HCT116 (cell line): Measurements from ENCODE around the gene NEDD4L. TPM values are rescaled to one million over a fixed set of nuclear protein-coding genes. Genes with fewer than 3 reads are reported as not detected.

Experiments used
- ATAC-seq: fragments of 200-7000 bp; cut with Tn5 transposase; 2 replicates; pipeline ENCODE4 v1.9.1; 2020; ENCODE audit warnings: mild to moderate bottlenecking, moderate library complexity
- BruUV-seq: library from RNA; stranded (reverse); fragments of 400-500 nt; replicated peaks from 2 replicates; lab custom pipeline; 2021; lab: Mats Ljungman, UMichigan
- CTCF ChIA-PET: fragments of 300-600 bp; sonication (Branson Sonifier 250); formaldehyde crosslinking; loops from one replicate; lab custom pipeline; 2021; ENCODE audit warnings: antibody characterized with exemption; lab: Charles Lee
- POLR2A ChIA-PET: fragments of 300-600, 350-600 bp; sonication (Branson Sonifier 250); formaldehyde crosslinking; loops from one replicate; lab custom pipeline; 2021; ENCODE audit warnings: antibody characterized with exemption; lab: Charles Lee
- RAD21 ChIA-PET, 2 experiments: fragments of 300-600 bp; sonication (Branson Sonifier 250); formaldehyde crosslinking; loops; one replicate each; lab custom pipeline; 2023; ENCODE audit warnings: low total read pairs in 2 of 2; ENCODE audit not compliant: uncharacterized antibody in 2 of 2, unreplicated experiment in 2 of 2, low non-redundant PET in 1 of 2; lab: Charles Lee
- DNase-seq: peaks from one replicate; pipeline ENCODE4 v3.0.0-alpha.2; 2010; ENCODE audit warnings: low read depth, low spot score
- H2AFZ ChIP-seq: fragments of 200-600 bp; shearing (Covaris generic), sonication (generic); 2 replicates; pipeline ENCODE4 v1.6.1; 2017; ENCODE audit warnings: low read depth, mixed run types, mixed read lengths, antibody characterized with exemption, low read length; ENCODE audit not compliant: poor library complexity, severe bottlenecking
- H3K27ac ChIP-seq: 2 replicates; pipeline ENCODE4 v1.5.1; 2012; ENCODE audit warnings: low read depth, low read length
- H3K27me3 ChIP-seq: fragments of 200-600 bp; sonication (generic); 2 replicates; pipeline ENCODE4 v1.6.1; 2016; ENCODE audit warnings: mixed run types, low read length, mixed read lengths; ENCODE audit not compliant: insufficient read depth
- H3K36me3 ChIP-seq, 2 experiments: fragments of 200-500 bp in 1 of 2; fragments of 200-600 bp in 1 of 2; sonication (Bioruptor generic) in 1 of 2; sonication (generic) in 1 of 2; 2 replicates each; pipeline versions ENCODE4 v1.5.1 to v1.6.1; 2014 to 2016; ENCODE audit warnings: low read length in 2 of 2, inconsistent platforms in 1 of 2, mixed read lengths in 1 of 2, mixed run types in 1 of 2; ENCODE audit not compliant: insufficient read depth in 2 of 2, control insufficient read depth in 1 of 2
- H3K4me1 ChIP-seq, 2 experiments: fragments of 200-600 bp in 1 of 2; sonication (generic) in 1 of 2; 2 replicates each; pipeline versions ENCODE4 v1.5.1 to v1.6.1; 2012 to 2017; ENCODE audit warnings: low read length in 2 of 2, inconsistent platforms in 1 of 2, mild to moderate bottlenecking in 1 of 2, mixed read lengths in 1 of 2, mixed run types in 1 of 2, moderate library complexity in 1 of 2; ENCODE audit not compliant: insufficient read depth in 2 of 2, control insufficient read depth in 1 of 2
- H3K4me2 ChIP-seq: fragments of 200-600 bp; sonication (generic); 2 replicates; pipeline ENCODE4 v1.6.1; 2017; ENCODE audit warnings: mixed run types, low read length, mixed read lengths
- H3K4me3 ChIP-seq, 2 experiments: fragments of 200-600 bp in 1 of 2; sonication (generic) in 1 of 2; replicated peaks in 1 of 2; 2 replicates each; pipeline ENCODE4 v1.5.1; 2011 to 2016; ENCODE audit warnings: low read length in 2 of 2, control low read depth in 1 of 2, low read depth in 1 of 2, mild to moderate bottlenecking in 1 of 2, mixed read lengths in 1 of 2, mixed run types in 1 of 2
- H3K79me2 ChIP-seq: fragments of 200-600 bp; sonication (generic); 2 replicates; pipeline ENCODE4 v1.6.1; 2017; ENCODE audit warnings: mild to moderate bottlenecking, mixed run types, low read length, moderate library complexity, mixed read lengths; ENCODE audit not compliant: insufficient read depth
- H3K9ac ChIP-seq: fragments of 200-600 bp; sonication (generic); 2 replicates; pipeline ENCODE4 v1.6.1; 2016; ENCODE audit warnings: low read length, mixed read lengths
- H3K9me2 ChIP-seq: fragments of 200-600 bp; sonication (generic), shearing (Covaris generic); 2 replicates; pipeline ENCODE4 v1.6.1; 2017; ENCODE audit warnings: mixed run types, mild to moderate bottlenecking, moderate library complexity; ENCODE audit not compliant: insufficient read depth
- H3K9me3 ChIP-seq, 2 experiments: fragments of 200-500 bp in 1 of 2; fragments of 200-600 bp in 1 of 2; sonication (Bioruptor generic) in 1 of 2; sonication (generic) in 1 of 2; 2 replicates each; pipeline ENCODE4 v1.6.1; 2014 to 2017; ENCODE audit warnings: low read length in 2 of 2, mixed read lengths in 2 of 2, inconsistent platforms in 1 of 2, low read depth in 1 of 2, mild to moderate bottlenecking in 1 of 2, mixed run types in 1 of 2, moderate library complexity in 1 of 2; ENCODE audit not compliant: control insufficient read depth in 1 of 2, insufficient read depth in 1 of 2
- H4K20me1 ChIP-seq: fragments of 200-600 bp; sonication (generic), shearing (Covaris generic); 2 replicates; pipeline ENCODE4 v1.6.1; 2017; ENCODE audit warnings: mixed run types, mild to moderate bottlenecking, moderate library complexity; ENCODE audit not compliant: insufficient read depth
- ATF3 ChIP-seq: IDR thresholded peaks from 2 replicates; pipeline ENCODE4 v1.6.1; 2012
- CEBPB ChIP-seq: IDR thresholded peaks from 2 replicates; pipeline ENCODE4 v1.6.1; 2012; ENCODE audit warnings: low read depth
- EGR1 ChIP-seq: IDR thresholded peaks from 2 replicates; pipeline ENCODE4 v1.6.1; 2012; ENCODE audit warnings: low read depth
- ELF1 ChIP-seq: IDR thresholded peaks from 2 replicates; pipeline ENCODE4 v1.6.1; 2012; ENCODE audit warnings: low read depth, borderline replicate concordance
- EZH2 ChIP-seq: fragments of 200-600 bp; sonication (generic); IDR thresholded peaks from 2 replicates; pipeline ENCODE4 v1.6.1; 2017; ENCODE audit warnings: antibody characterized with exemption, mixed run types
- EZH2phosphoT487 ChIP-seq: fragments of 200-600 bp; IDR thresholded peaks from 2 replicates; pipeline ENCODE4 v1.6.1; 2018; ENCODE audit warnings: antibody characterized with exemption, borderline replicate concordance
- FOSL1 ChIP-seq: IDR thresholded peaks from 2 replicates; pipeline ENCODE4 v1.6.1; 2012; ENCODE audit warnings: low read depth
- MAX ChIP-seq: IDR thresholded peaks from 2 replicates; pipeline ENCODE4 v1.6.1; 2012
- POLR2AphosphoS5 ChIP-seq: IDR thresholded peaks from 2 replicates; pipeline ENCODE4 v1.6.1; 2011; ENCODE audit warnings: mild to moderate bottlenecking, low read depth, low read length, moderate library complexity
- RAD21 ChIP-seq: IDR thresholded peaks from 2 replicates; pipeline ENCODE4 v1.6.1; 2012; ENCODE audit warnings: low read depth, mild to moderate bottlenecking
- REST ChIP-seq: IDR thresholded peaks from 2 replicates; pipeline ENCODE4 v1.6.1; 2012; ENCODE audit warnings: low read depth
- SIN3A ChIP-seq: IDR thresholded peaks from 2 replicates; pipeline ENCODE4 v1.6.1; 2012; ENCODE audit warnings: low read depth
- SRF ChIP-seq: IDR thresholded peaks from 2 replicates; pipeline ENCODE4 v1.6.1; 2012; ENCODE audit warnings: low read depth
- TCF7L2 ChIP-seq: IDR thresholded peaks from 2 replicates; pipeline ENCODE4 v1.7.0; 2011; ENCODE audit warnings: borderline replicate concordance, inconsistent platforms; ENCODE audit not compliant: insufficient read depth, insufficient read length; ENCODE audit errors: extremely low read depth
- YY1 ChIP-seq: IDR thresholded peaks from 2 replicates; pipeline ENCODE4 v1.6.1; 2011; ENCODE audit warnings: low read length, low read depth, moderate library complexity, mild to moderate bottlenecking; ENCODE audit not compliant: insufficient replicate concordance; ENCODE audit errors: extremely low read depth
- ZBTB33 ChIP-seq: IDR thresholded peaks from 2 replicates; pipeline ENCODE4 v1.6.1; 2011; ENCODE audit warnings: mild to moderate bottlenecking, low read length, moderate library complexity; ENCODE audit not compliant: insufficient replicate concordance; ENCODE audit errors: extremely low read depth
- ZFX ChIP-seq: fragments of 450-650 bp; IDR thresholded peaks from 2 replicates; pipeline ENCODE4 v1.6.1; 2017
- ZNF274 ChIP-seq: fragments of 200-500 bp; sonication (Bioruptor generic); IDR thresholded peaks from 2 replicates; pipeline ENCODE4 v1.6.1; 2014; ENCODE audit warnings: mild to moderate bottlenecking, low read depth, low read length, inconsistent platforms
- intact Hi-C: fragments of 100-400 bp; cut with micrococcal nuclease; formaldehyde crosslinking; loops from 2 replicates; pipeline ENCODE4 v1.10.0; 2022
- total RNA-seq: library from RNA; stranded (reverse); gene quantifications from one replicate; pipeline ENCODE4 v1.2.1, GENCODE V29; 2021; ENCODE audit not compliant: unreplicated experiment

Gene NEDD4L
- total RNA-seq, 1 experiment from 2014 or later: 41.5 TPM

- DNase-seq (no peak), ATAC-seq (no peak)
- ChIA-PET POLR2A (no interaction called here), RAD21 (no interaction called here), CTCF (no interaction called here)
- no peaks in the 10 kb centered on the region for H3K79me2 ChIP-seq
- no peaks in the 10 kb centered on the region for H4K20me1 ChIP-seq
- H3K27me3 ChIP-seq: no peaks in the 10 kb centered on the region
- H3K9ac ChIP-seq: no peak overlapping the region
- no peaks in the 10 kb centered on the region for H3K9me2 ChIP-seq
- no peak overlapping the region for H3K27ac ChIP-seq
- H3K4me1 ChIP-seq: no peaks in the 10 kb centered on the region
- TF ChIP-seq ZNF274: no peak
- no peak for TF ChIP-seq ZBTB33
- TF ChIP-seq SIN3A: no peak
- TF ChIP-seq TCF7L2: no peak
- TF ChIP-seq YY1: no peak
- TF ChIP-seq EGR1: no peak
- TF ChIP-seq ZFX: no peak
- no peak for TF ChIP-seq REST
- no peak for TF ChIP-seq EZH2phosphoT487
- no peak for TF ChIP-seq CEBPB
- no peak for TF ChIP-seq ATF3
- TF ChIP-seq ELF1: no peak
- TF ChIP-seq EZH2: no peak
- no peak for TF ChIP-seq MAX
- TF ChIP-seq RAD21: no peak
- no peak for TF ChIP-seq FOSL1
- TF ChIP-seq POLR2AphosphoS5: no peak
- no peak for TF ChIP-seq SRF
- H3K9me3 ChIP-seq: no peaks in the 10 kb centered on the region
- no peak overlapping the region for H2AFZ ChIP-seq
- H3K4me3 ChIP-seq: no peak overlapping the region
- no TSS peak for BruUV-seq
- intact Hi-C loops: no loop called here
- H3K4me2 ChIP-seq: no peak overlapping the region
- no peaks in the 10 kb centered on the region for H3K36me3 ChIP-seq
These were observed 125.0 kb downstream of the NEDD4L start for GRCh38 chr18:58168993-58169392.
